ENCODE measurements around the gene SMIM33. TPM values are rescaled to one million over a fixed set of nuclear protein-coding genes. Genes with fewer than 3 reads are reported as not detected.

SMIM33 gene
- total RNA-seq, result not detected

DNA sequence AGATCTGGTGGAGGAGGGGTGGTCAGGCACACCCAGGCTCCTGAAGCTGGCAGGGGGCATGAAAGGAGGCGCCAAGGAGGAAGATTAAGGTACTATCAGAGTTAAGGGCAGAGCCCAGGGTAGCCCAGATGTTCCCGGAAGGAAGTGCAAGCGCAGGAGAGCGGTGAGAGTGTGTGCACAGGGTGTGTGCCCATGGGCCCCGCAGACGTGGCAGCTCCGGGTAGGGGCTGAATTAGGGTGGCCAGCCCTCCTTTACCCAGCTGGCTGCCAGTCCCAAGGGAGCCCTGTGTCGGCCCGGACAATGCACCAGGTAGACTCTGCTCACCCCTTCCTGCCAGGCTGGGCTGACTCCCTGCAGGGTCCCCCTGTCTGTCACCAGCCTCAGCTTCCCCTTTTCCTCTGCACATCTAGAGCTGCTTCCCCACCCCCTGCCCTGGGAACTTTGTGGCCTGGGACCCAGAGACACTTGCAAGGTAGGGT is at the start of gene SMIM33:
TSS of gene SMIM33 (plus strand) at position 184 of the 480 bp plus-strand sequence. CDS start at position 302, 118 bp downstream.
- peak within 1 kb of the TSS in 3 of 4 donors; percentile 6 to 14 (median 11) for H3K4me3 ChIP-seq
- TF ChIP-seq POLR2AphosphoS5 (IDR thresholded peaks at IDR 0.05), result no peak
- no peak for TF ChIP-seq EP300 (IDR thresholded peaks at IDR 0.05)
- TF ChIP-seq, protein P1, sequence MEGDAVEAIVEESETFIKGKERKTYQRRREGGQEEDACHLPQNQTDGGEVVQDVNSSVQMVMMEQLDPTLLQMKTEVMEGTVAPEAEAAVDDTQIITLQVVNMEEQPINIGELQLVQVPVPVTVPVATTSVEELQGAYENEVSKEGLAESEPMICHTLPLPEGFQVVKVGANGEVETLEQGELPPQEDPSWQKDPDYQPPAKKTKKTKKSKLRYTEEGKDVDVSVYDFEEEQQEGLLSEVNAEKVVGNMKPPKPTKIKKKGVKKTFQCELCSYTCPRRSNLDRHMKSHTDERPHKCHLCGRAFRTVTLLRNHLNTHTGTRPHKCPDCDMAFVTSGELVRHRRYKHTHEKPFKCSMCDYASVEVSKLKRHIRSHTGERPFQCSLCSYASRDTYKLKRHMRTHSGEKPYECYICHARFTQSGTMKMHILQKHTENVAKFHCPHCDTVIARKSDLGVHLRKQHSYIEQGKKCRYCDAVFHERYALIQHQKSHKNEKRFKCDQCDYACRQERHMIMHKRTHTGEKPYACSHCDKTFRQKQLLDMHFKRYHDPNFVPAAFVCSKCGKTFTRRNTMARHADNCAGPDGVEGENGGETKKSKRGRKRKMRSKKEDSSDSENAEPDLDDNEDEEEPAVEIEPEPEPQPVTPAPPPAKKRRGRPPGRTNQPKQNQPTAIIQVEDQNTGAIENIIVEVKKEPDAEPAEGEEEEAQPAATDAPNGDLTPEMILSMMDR (IDR thresholded peaks at IDR 0.05), result no peak
- no peak for TF ChIP-seq POLR2A (IDR thresholded peaks at IDR 0.05)
- ATAC-seq (ENCODE audit: low FRiP score in 2 of 2) (peak; percentile 11 to 46), DNase-seq (peak; percentile 42 to 51)
- H3K9me3 ChIP-seq, result no peaks in the 10 kb centered on the region
- peaks cover 37 to 52% (median 44%) of the 10 kb centered on the region in 4 donors for H3K4me1 ChIP-seq
- H3K27ac ChIP-seq, result peak within 1 kb of the TSS in 3 of 4 donors; percentile 22 to 88 (median 76)
- WGBS, 2 donors, result 25 to 47% methylated on average over 8 to 9 of the region's 9 CpGs
- H3K27me3 ChIP-seq, result no peaks in the 10 kb centered on the region
- peaks cover 0 to 11% (median 2%) of the 10 kb centered on the region in 4 donors for H3K36me3 ChIP-seq

DNA sequence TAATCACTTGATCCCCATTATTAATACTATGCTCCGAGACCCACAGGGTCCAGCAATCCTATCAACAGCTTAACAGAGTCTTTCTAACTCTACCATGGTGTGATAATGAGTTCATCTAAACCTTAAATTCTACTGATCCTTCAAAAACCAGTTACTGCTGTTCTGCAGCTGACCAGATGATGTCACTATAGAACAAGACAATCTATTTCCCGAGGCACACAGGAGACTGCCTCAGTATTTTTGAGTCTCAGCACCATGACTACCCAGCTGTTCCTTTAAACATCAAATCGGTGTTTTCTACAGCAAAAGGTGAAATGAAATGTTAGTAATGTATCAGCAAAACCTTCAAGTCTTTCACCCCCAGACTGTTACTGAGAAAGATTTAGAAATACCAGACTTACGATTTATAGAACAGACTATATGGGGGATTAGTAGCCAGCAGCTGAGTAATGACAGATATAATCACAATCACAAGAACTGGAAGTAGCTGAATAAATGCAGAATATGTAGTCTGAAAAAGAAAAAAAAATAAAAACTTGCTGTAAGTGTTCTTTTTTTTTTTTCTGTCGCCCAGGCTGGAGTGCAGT is 48.4 kb upstream of the SMIM33 start:
- H3K4me3 ChIP-seq, result no peak overlapping the region
- DNase-seq (peak in 1 of 2 donors; percentile 28), ATAC-seq (ENCODE audit: low FRiP score in 2 of 2) (peak; percentile 67 to 91)
- peaks cover 3 to 13% (median 9%) of the 10 kb centered on the region in 4 donors for H3K4me1 ChIP-seq
- no peaks in the 10 kb centered on the region for H3K27me3 ChIP-seq
- H3K27ac ChIP-seq, result no peak overlapping the region
- 42 to 44% methylated on average over 5 of the region's 5 CpGs for WGBS, 2 donors
- TF ChIP-seq POLR2AphosphoS5 (IDR thresholded peaks at IDR 0.05), result no peak
- TF ChIP-seq POLR2A (IDR thresholded peaks at IDR 0.05), result no peak
- no peak for TF ChIP-seq EP300 (IDR thresholded peaks at IDR 0.05)
- TF ChIP-seq, protein P1 (IDR thresholded peaks at IDR 0.05), result peak; percentile 67 to 89 (median 85)
- no peaks in the 10 kb centered on the region for H3K9me3 ChIP-seq
- peaks cover 0 to 77% (median 33%) of the 10 kb centered on the region in 4 donors for H3K36me3 ChIP-seq

DNA sequence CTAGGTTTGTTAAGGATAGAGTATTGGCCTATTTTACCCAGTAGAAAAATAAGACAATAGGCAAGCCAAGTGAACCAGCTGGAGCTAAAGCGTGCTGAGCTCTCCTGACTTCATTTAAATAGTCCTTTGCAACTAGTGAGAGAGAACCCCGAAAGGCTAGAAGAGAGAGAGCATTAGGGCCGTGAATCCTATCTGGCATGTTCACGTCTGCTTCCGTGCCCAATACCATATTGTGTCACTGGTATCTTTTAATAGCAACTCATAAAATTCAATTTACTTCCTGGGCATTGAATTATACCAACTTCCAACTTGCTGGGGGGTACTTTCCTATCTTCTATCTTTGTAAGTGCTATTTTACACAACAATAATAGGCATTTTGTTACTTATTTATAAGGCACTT is 45.3 kb upstream of the SMIM33 start:
- H3K27me3 ChIP-seq, result no peaks in the 10 kb centered on the region
- 89 to 92% methylated on average over 5 of the region's 5 CpGs for WGBS, 2 donors
- no peak overlapping the region for H3K27ac ChIP-seq
- DNase-seq, result no peak
- peaks cover 0 to 70% (median 34%) of the 10 kb centered on the region in 4 donors for H3K36me3 ChIP-seq
- no peak for TF ChIP-seq POLR2A (IDR thresholded peaks at IDR 0.05)
- TF ChIP-seq, protein P1 (IDR thresholded peaks at IDR 0.05), result no peak
- TF ChIP-seq EP300 (IDR thresholded peaks at IDR 0.05), result no peak
- no peak for TF ChIP-seq POLR2AphosphoS5 (IDR thresholded peaks at IDR 0.05)
- H3K4me1 ChIP-seq, result no peaks in the 10 kb centered on the region
- H3K4me3 ChIP-seq, result no peak overlapping the region
- no peak for ATAC-seq (ENCODE audit: low FRiP score in 2 of 2)
- no peaks in the 10 kb centered on the region for H3K9me3 ChIP-seq

DNA sequence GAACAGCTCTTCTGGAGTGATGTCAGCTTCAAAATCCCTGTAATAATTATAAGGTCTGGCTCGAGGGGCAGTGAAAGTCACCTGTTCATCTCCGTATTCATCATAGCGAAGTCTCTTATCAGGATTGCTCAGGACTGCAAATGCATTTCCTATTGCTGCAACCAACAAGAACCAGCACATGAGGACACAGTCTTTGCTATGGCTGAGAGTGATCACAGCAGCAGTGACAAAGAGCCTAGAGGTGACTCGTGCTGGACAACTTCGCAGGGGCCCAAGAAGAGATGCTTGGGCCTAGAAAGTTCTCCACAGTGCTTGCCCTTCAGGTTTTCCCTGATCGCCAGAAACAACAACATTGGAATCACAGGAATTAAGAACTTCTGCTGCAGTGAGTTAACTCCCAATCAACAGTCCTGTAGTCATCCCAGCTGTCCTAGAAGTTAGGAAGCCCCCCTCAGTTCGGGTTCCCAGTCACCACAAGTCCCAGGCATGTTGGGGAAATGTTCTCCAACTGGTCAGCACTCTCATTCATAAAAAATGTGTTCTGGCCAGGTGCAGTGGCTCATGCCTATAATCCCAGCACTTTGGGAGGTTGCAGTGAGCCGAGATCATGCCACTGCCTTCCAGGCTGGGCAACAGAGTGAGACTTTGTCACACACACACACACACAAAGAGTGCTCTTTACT is 44.5 kb upstream of the SMIM33 start:
- no peaks in the 10 kb centered on the region for H3K27me3 ChIP-seq
- H3K36me3 ChIP-seq, result peaks cover 0 to 70% (median 32%) of the 10 kb centered on the region in 4 donors
- no peaks in the 10 kb centered on the region for H3K9me3 ChIP-seq
- H3K4me3 ChIP-seq, result no peak overlapping the region
- no peaks in the 10 kb centered on the region for H3K4me1 ChIP-seq
- TF ChIP-seq POLR2AphosphoS5 (IDR thresholded peaks at IDR 0.05) (no peak), POLR2A (IDR thresholded peaks at IDR 0.05) (no peak), EP300 (IDR thresholded peaks at IDR 0.05) (no peak)
- TF ChIP-seq, protein P1 (IDR thresholded peaks at IDR 0.05), result no peak
- DNase-seq, result no peak
- no peak overlapping the region for H3K27ac ChIP-seq
- WGBS, 2 donors, result 83 to 84% methylated on average over 6 to 8 of the region's 8 CpGs
- ATAC-seq (ENCODE audit: low FRiP score in 2 of 2), result no peak

Data from upper lobe of left lung (tissue), 6 donors.